Measurements from ENCODE around the gene ECE1.

ECE1 gene

GRCh38 chr1:21300774-21301173 is 10.5 kb upstream of the ECE1 start:
- TF ChIP-seq CTCF (IDR thresholded peaks at IDR 0.05; ENCODE audit: borderline replicate concordance, insufficient read depth, low read depth, low read length) = no peak
- H3K4me3 ChIP-seq (ENCODE audit: low read depth, low read length) = no peak overlapping the region

GRCh38 chr1:21299780-21300395 is 9.6 kb upstream of the ECE1 start:
- H3K4me3 ChIP-seq (ENCODE audit: low read depth, low read length) = no peak overlapping the region
- no peak for TF ChIP-seq CTCF (IDR thresholded peaks at IDR 0.05; ENCODE audit: borderline replicate concordance, insufficient read depth, low read depth, low read length)

- no peak for TF ChIP-seq CTCF (IDR thresholded peaks at IDR 0.05; ENCODE audit: borderline replicate concordance, insufficient read depth, low read depth, low read length)
These were observed 8.7 kb upstream of the ECE1 start for GRCh38 chr1:21298981-21299391.

GRCh38 chr1:21297975-21298374 is 7.7 kb upstream of the ECE1 start:
- no peak overlapping the region for H3K4me3 ChIP-seq (ENCODE audit: low read depth, low read length)
- TF ChIP-seq CTCF (IDR thresholded peaks at IDR 0.05; ENCODE audit: borderline replicate concordance, insufficient read depth, low read depth, low read length) = no peak

More at GRCh38 chr1:21298981-21299391, 8.7 kb upstream of the ECE1 start:
- no peak overlapping the region for H3K4me3 ChIP-seq (ENCODE audit: low read depth, low read length)

GRCh38 chr1:21296509-21297354 is 6.5 kb upstream of the ECE1 start:
- H3K4me3 ChIP-seq (ENCODE audit: low read depth, low read length) = no peak overlapping the region
- no peak for TF ChIP-seq CTCF (IDR thresholded peaks at IDR 0.05; ENCODE audit: borderline replicate concordance, insufficient read depth, low read depth, low read length)

GRCh38 chr1:21295545-21295944 is 5.3 kb upstream of the ECE1 start:
- TF ChIP-seq CTCF (IDR thresholded peaks at IDR 0.05; ENCODE audit: borderline replicate concordance, insufficient read depth, low read depth, low read length) = no peak
- H3K4me3 ChIP-seq (ENCODE audit: low read depth, low read length) = no peak overlapping the region

- no peak overlapping the region for H3K4me3 ChIP-seq (ENCODE audit: low read depth, low read length)
- TF ChIP-seq CTCF (IDR thresholded peaks at IDR 0.05; ENCODE audit: borderline replicate concordance, insufficient read depth, low read depth, low read length) = no peak
These were observed 4.7 kb upstream of the ECE1 start for GRCh38 chr1:21295002-21295401.

All from GM12875 (cell line).